Measurements from ENCODE around the gene CACNA2D3. TPM values are rescaled to one million over a fixed set of nuclear protein-coding genes. Genes with fewer than 3 reads are reported as not detected.

Gene CACNA2D3
- total and polyA plus RNA-seq, 4 experiments from 2014 or later, result not detected

GRCh38 chr3:54918516-54918915, 796.2 kb downstream of the CACNA2D3 start:
- intact Hi-C loops (cut with micrococcal nuclease), result no loop called here
- POLR2A ChIA-PET (ENCODE audit: partially characterized antibody), result no interaction called here
- Histone ChIP-seq H3K36me3 (ENCODE audit: insufficient read depth, low read length) (no peaks in the 10 kb centered on the region), H3K27me3 (ENCODE audit: insufficient read depth, low read length) (no peaks in the 10 kb centered on the region), H3K4me3 (ENCODE audit: low read length in 2 of 2) (no peak overlapping the region), H3K4me1 (ENCODE audit: insufficient read depth, low read length) (no peaks in the 10 kb centered on the region), H3K27ac (ENCODE audit: low read depth, low read length) (no peak overlapping the region), H3K9me3 (ENCODE audit: control insufficient read depth in 1 of 2, low read length in 2 of 2) (no peaks in the 10 kb centered on the region)
- CTCF ChIA-PET (ENCODE audit: partially characterized antibody), result no interaction called here
- H3K27me3 Mint-ChIP-seq, result no peaks in the 10 kb centered on the region
- H3K4me3 Mint-ChIP-seq, result no peak overlapping the region
- peaks cover 0 to 20% (median 0%) of the 10 kb centered on the region in 8 donors for H3K9me3 Mint-ChIP-seq
- no peaks in the 10 kb centered on the region for H3K36me3 Mint-ChIP-seq
- H3K27ac Mint-ChIP-seq, result no peak overlapping the region
- DNase-seq, result no peak
- H3K4me1 Mint-ChIP-seq, result no peaks in the 10 kb centered on the region

GRCh38 chr3:54928046-54928770, 805.9 kb downstream of the CACNA2D3 start, which contains the start of gene LRTM1:
Gene LRTM1, minus strand, starts transcription at chr3:54928059. Its CDS starts 148 bp downstream, at chr3:54927911.
- ChIA-PET CTCF (ENCODE audit: partially characterized antibody) (no interaction called here), POLR2A (ENCODE audit: partially characterized antibody) (no interaction called here)
- H3K4me3 ChIP-seq (ENCODE audit: low read length in 2 of 2), result no peak within 1 kb of the TSS
- H3K27me3 Mint-ChIP-seq, result no peaks in the 10 kb centered on the region
- no peak within 1 kb of the TSS for H3K27ac Mint-ChIP-seq
- H3K4me3 Mint-ChIP-seq, result no peak within 1 kb of the TSS
- no peaks in the 10 kb centered on the region for H3K4me1 Mint-ChIP-seq
- H3K36me3 ChIP-seq (ENCODE audit: insufficient read depth, low read length), result no peaks in the 10 kb centered on the region
- no peaks in the 10 kb centered on the region for H3K4me1 ChIP-seq (ENCODE audit: insufficient read depth, low read length)
- H3K27ac ChIP-seq (ENCODE audit: low read depth, low read length), result no peak within 1 kb of the TSS
- intact Hi-C loops (cut with micrococcal nuclease), result no loop called here
- H3K9me3 ChIP-seq (ENCODE audit: control insufficient read depth in 1 of 2, low read length in 2 of 2), result no peaks in the 10 kb centered on the region
- H3K27me3 ChIP-seq (ENCODE audit: insufficient read depth, low read length), result no peaks in the 10 kb centered on the region
- H3K36me3 Mint-ChIP-seq, result no peaks in the 10 kb centered on the region
- peaks cover 0 to 2% (median 0%) of the 10 kb centered on the region in 8 donors for H3K9me3 Mint-ChIP-seq
- no peak for DNase-seq

DNA sequence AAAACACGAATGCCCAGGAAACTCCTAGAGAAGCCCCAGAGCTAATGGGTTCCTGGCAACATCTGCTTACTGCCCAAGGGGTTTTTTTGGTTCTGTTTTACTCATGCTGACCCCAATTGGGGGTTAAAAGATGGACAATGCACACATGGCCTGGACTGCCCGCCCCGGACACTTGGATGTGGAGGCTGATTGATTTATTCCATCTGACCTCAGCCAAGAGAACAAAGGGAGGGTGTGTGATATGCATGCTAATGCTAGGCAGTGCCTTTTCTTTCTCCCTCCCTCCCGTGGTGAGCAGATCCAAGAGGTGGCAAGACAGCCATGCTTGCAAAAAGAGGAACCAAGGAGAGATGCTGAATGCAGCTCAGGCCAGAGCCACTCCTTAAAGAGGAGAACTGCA, 808.8 kb downstream of the CACNA2D3 start:
- Histone ChIP-seq H3K9me3 (ENCODE audit: control insufficient read depth in 1 of 2, low read length in 2 of 2) (no peaks in the 10 kb centered on the region), H3K27ac (ENCODE audit: low read depth, low read length) (no peak overlapping the region), H3K36me3 (ENCODE audit: insufficient read depth, low read length) (no peaks in the 10 kb centered on the region), H3K4me1 (ENCODE audit: insufficient read depth, low read length) (no peaks in the 10 kb centered on the region), H3K27me3 (ENCODE audit: insufficient read depth, low read length) (no peaks in the 10 kb centered on the region), H3K4me3 (ENCODE audit: low read length in 2 of 2) (no peak overlapping the region)
- Mint-ChIP-seq H3K36me3 (no peaks in the 10 kb centered on the region), H3K4me1 (no peaks in the 10 kb centered on the region), H3K27me3 (no peaks in the 10 kb centered on the region), H3K9me3 (peaks cover 0 to 2% (median 0%) of the 10 kb centered on the region in 8 donors), H3K27ac (no peak overlapping the region), H3K4me3 (no peak overlapping the region)
- CTCF ChIA-PET (ENCODE audit: partially characterized antibody), result no interaction called here
- intact Hi-C loops (cut with micrococcal nuclease), result no loop called here
- no peak for DNase-seq
- POLR2A ChIA-PET (ENCODE audit: partially characterized antibody), result no interaction called here

DNA sequence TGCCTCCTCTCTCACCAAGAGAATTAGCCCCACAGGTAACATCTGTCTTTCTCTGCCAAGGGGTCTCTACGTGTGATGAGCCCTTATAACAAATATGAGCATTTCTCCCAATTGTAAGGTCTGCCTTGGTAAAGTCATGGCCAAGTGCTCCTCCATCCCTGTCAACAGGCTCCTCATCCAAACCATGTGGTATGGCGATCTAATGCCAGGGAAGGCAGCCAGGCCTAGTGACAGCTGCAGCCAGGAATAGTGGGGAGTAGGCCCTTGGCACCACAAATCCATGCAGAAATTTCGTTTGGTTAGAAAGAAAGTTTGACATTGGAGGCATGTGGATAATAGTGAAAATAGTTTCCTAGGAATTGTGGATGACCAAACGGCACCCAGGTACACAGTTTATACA, 810.3 kb downstream of the CACNA2D3 start:
- CTCF ChIA-PET (ENCODE audit: partially characterized antibody), result no interaction called here
- H3K9me3 ChIP-seq (ENCODE audit: control insufficient read depth in 1 of 2, low read length in 2 of 2), result no peaks in the 10 kb centered on the region
- H3K4me1 Mint-ChIP-seq, result no peaks in the 10 kb centered on the region
- intact Hi-C loops (cut with micrococcal nuclease), result no loop called here
- H3K9me3 Mint-ChIP-seq, result peaks cover 0 to 2% (median 0%) of the 10 kb centered on the region in 8 donors
- no peaks in the 10 kb centered on the region for H3K4me1 ChIP-seq (ENCODE audit: insufficient read depth, low read length)
- no peak overlapping the region for H3K4me3 ChIP-seq (ENCODE audit: low read length in 2 of 2)
- H3K4me3 Mint-ChIP-seq, result no peak overlapping the region
- no peak for DNase-seq
- H3K27me3 ChIP-seq (ENCODE audit: insufficient read depth, low read length), result no peaks in the 10 kb centered on the region
- H3K27me3 Mint-ChIP-seq, result no peaks in the 10 kb centered on the region
- H3K36me3 Mint-ChIP-seq, result no peaks in the 10 kb centered on the region
- H3K27ac Mint-ChIP-seq, result no peak overlapping the region
- no peaks in the 10 kb centered on the region for H3K36me3 ChIP-seq (ENCODE audit: insufficient read depth, low read length)
- POLR2A ChIA-PET (ENCODE audit: partially characterized antibody), result no interaction called here
- H3K27ac ChIP-seq (ENCODE audit: low read depth, low read length), result no peak overlapping the region

GRCh38 chr3:54935869-54936268, 813.5 kb downstream of the CACNA2D3 start:
- H3K4me1 ChIP-seq (ENCODE audit: insufficient read depth, low read length), result no peaks in the 10 kb centered on the region
- no peaks in the 10 kb centered on the region for H3K27me3 Mint-ChIP-seq
- peaks cover 0 to 4% (median 0%) of the 10 kb centered on the region in 8 donors for H3K9me3 Mint-ChIP-seq
- no peak overlapping the region for H3K4me3 ChIP-seq (ENCODE audit: low read length in 2 of 2)
- DNase-seq, result no peak
- no peak overlapping the region for H3K27ac ChIP-seq (ENCODE audit: low read depth, low read length)
- no peak overlapping the region for H3K27ac Mint-ChIP-seq
- no peaks in the 10 kb centered on the region for H3K36me3 ChIP-seq (ENCODE audit: insufficient read depth, low read length)
- POLR2A ChIA-PET (ENCODE audit: partially characterized antibody), result no interaction called here
- H3K27me3 ChIP-seq (ENCODE audit: insufficient read depth, low read length), result no peaks in the 10 kb centered on the region
- no peaks in the 10 kb centered on the region for H3K36me3 Mint-ChIP-seq
- CTCF ChIA-PET (ENCODE audit: partially characterized antibody), result no interaction called here
- H3K9me3 ChIP-seq (ENCODE audit: control insufficient read depth in 1 of 2, low read length in 2 of 2), result no peaks in the 10 kb centered on the region
- intact Hi-C loops (cut with micrococcal nuclease), result no loop called here
- no peaks in the 10 kb centered on the region for H3K4me1 Mint-ChIP-seq
- no peak overlapping the region for H3K4me3 Mint-ChIP-seq

DNA sequence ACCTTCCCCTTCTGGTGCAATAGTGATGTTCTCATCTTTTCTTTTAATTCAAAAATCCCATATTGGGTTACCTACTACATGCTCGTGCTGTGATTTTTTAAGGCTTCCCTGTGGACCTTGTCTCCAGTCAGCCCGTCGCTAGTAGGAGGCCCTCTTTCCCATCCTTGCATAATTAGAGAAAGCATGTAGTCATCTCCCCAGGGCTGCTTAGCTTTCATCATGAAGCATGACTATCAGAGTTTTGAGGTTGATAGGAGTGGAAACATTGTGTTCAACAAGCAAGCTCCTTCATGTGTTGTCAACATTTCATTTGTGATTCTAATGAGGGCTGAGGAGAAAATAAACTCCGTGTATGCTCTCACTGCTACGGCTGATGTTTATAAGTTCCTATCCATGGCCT, 814.2 kb downstream of the CACNA2D3 start:
- ChIA-PET CTCF (ENCODE audit: partially characterized antibody) (no interaction called here), POLR2A (ENCODE audit: partially characterized antibody) (no interaction called here)
- no peak for DNase-seq
- H3K9me3 ChIP-seq (ENCODE audit: control insufficient read depth in 1 of 2, low read length in 2 of 2), result no peaks in the 10 kb centered on the region
- no peaks in the 10 kb centered on the region for H3K27me3 ChIP-seq (ENCODE audit: insufficient read depth, low read length)
- Mint-ChIP-seq H3K27me3 (no peaks in the 10 kb centered on the region), H3K4me3 (no peak overlapping the region), H3K36me3 (no peaks in the 10 kb centered on the region), H3K9me3 (peaks cover 0 to 4% (median 0%) of the 10 kb centered on the region in 8 donors), H3K27ac (no peak overlapping the region), H3K4me1 (no peaks in the 10 kb centered on the region)
- H3K4me3 ChIP-seq (ENCODE audit: low read length in 2 of 2), result no peak overlapping the region
- no peaks in the 10 kb centered on the region for H3K4me1 ChIP-seq (ENCODE audit: insufficient read depth, low read length)
- intact Hi-C loops (cut with micrococcal nuclease), result no loop called here
- no peaks in the 10 kb centered on the region for H3K36me3 ChIP-seq (ENCODE audit: insufficient read depth, low read length)
- H3K27ac ChIP-seq (ENCODE audit: low read depth, low read length), result no peak overlapping the region

GRCh38 chr3:54939557-54940300, 817.4 kb downstream of the CACNA2D3 start:
- no peak overlapping the region for H3K27ac Mint-ChIP-seq
- H3K4me1 ChIP-seq (ENCODE audit: insufficient read depth, low read length), result no peaks in the 10 kb centered on the region
- no peaks in the 10 kb centered on the region for H3K9me3 ChIP-seq (ENCODE audit: control insufficient read depth in 1 of 2, low read length in 2 of 2)
- no peaks in the 10 kb centered on the region for H3K36me3 ChIP-seq (ENCODE audit: insufficient read depth, low read length)
- H3K36me3 Mint-ChIP-seq, result no peaks in the 10 kb centered on the region
- CTCF ChIA-PET (ENCODE audit: partially characterized antibody), result no interaction called here
- no peaks in the 10 kb centered on the region for H3K27me3 Mint-ChIP-seq
- POLR2A ChIA-PET (ENCODE audit: partially characterized antibody), result no interaction called here
- H3K27me3 ChIP-seq (ENCODE audit: insufficient read depth, low read length), result no peaks in the 10 kb centered on the region
- DNase-seq, result no peak
- H3K4me3 ChIP-seq (ENCODE audit: low read length in 2 of 2), result no peak overlapping the region
- peaks cover 0 to 4% (median 0%) of the 10 kb centered on the region in 8 donors for H3K9me3 Mint-ChIP-seq
- H3K27ac ChIP-seq (ENCODE audit: low read depth, low read length), result no peak overlapping the region
- no peak overlapping the region for H3K4me3 Mint-ChIP-seq
- intact Hi-C loops (cut with micrococcal nuclease), result no loop called here
- no peaks in the 10 kb centered on the region for H3K4me1 Mint-ChIP-seq

Measured in CD4-positive, alpha-beta memory T cell (primary cell).